ENCODE data around the gene CACNG6. TPM values are rescaled to one million over a fixed set of nuclear protein-coding genes. Genes with fewer than 3 reads are reported as not detected.
A peak's percentile ranks its signal among the peaks of the same experiment; 100 is the strongest.

CACNG6 gene
- total and polyA plus RNA-seq, 2 of the 13 experiments (the other 11 are each of a cell fraction or from before 2014, with no cell fraction given): not detected

GRCh38 chr19:53965091-53965490 lies 26.3 kb upstream of the CACNG6 start:
- H3K9ac ChIP-seq (ENCODE audit: insufficient read depth, low read depth, low read length): no peak overlapping the region
- no peaks in the 10 kb centered on the region for H3K36me3 ChIP-seq (replicated peaks in 1 of 2; ENCODE audit: control insufficient read depth in 1 of 2, insufficient read depth in 2 of 2, low read length in 2 of 2)
- no peak overlapping the region for H3K4me3 ChIP-seq (replicated peaks in 1 of 3; ENCODE audit: insufficient read depth in 1 of 3, low read depth in 2 of 3, low read length in 3 of 3)
- H3K79me2 ChIP-seq (ENCODE audit: insufficient read depth, low read length): no peaks in the 10 kb centered on the region
- no peak for FAIRE-seq
- no peak overlapping the region for H3K27ac ChIP-seq (ENCODE audit: extremely low read length, insufficient read depth, low read length)
- no peak for ATAC-seq
- no peak for DNase-seq (ENCODE audit: low spot score)
- in situ Hi-C loops (cut with HindIII; ENCODE audit: extremely low pct_ligation_motif_present, low pct_unique_long_range_greater_than_20kb) (no loop called here), intact Hi-C loops (cut with micrococcal nuclease; ENCODE audit: unreplicated experiment) (no loop called here)
- TF ChIP-seq ZNF281 (CRISPR knock-in tag; IDR thresholded peaks at IDR 0.05; ENCODE audit: borderline replicate concordance) (no peak), NFIC (IDR thresholded peaks at IDR 0.05; ENCODE audit: low read length) (no peak), PCBP1 (IDR thresholded peaks at IDR 0.05; ENCODE audit: borderline replicate concordance, low read depth, low read length) (no peak), ZNF280B (CRISPR knock-in tag; IDR thresholded peaks at IDR 0.05; ENCODE audit: borderline replicate concordance) (no peak), ZNF644 (CRISPR knock-in tag; IDR thresholded peaks at IDR 0.05; ENCODE audit: low read depth) (no peak), ATM (IDR thresholded peaks at IDR 0.05; ENCODE audit: borderline replicate concordance) (no peak), ZNF605 (CRISPR knock-in tag; IDR thresholded peaks at IDR 0.05) (no peak), SMARCC2 (IDR thresholded peaks at IDR 0.05) (no peak), PHF8 (CRISPR knock-in tag; IDR thresholded peaks at IDR 0.05) (no peak), NCOA1 (CRISPR knock-in tag; IDR thresholded peaks at IDR 0.05) (no peak)
- TF ChIP-seq, protein P1, sequence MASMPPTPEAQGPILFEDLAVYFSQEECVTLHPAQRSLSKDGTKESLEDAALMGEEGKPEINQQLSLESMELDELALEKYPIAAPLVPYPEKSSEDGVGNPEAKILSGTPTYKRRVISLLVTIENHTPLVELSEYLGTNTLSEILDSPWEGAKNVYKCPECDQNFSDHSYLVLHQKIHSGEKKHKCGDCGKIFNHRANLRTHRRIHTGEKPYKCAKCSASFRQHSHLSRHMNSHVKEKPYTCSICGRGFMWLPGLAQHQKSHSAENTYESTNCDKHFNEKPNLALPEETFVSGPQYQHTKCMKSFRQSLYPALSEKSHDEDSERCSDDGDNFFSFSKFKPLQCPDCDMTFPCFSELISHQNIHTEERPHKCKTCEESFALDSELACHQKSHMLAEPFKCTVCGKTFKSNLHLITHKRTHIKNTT (CRISPR knock-in tag; IDR thresholded peaks at IDR 0.05): no peak
- TF ChIP-seq, protein P2, sequence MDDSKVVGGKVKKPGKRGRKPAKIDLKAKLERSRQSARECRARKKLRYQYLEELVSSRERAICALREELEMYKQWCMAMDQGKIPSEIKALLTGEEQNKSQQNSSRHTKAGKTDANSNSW (CRISPR knock-in tag; IDR thresholded peaks at IDR 0.05; ENCODE audit: borderline replicate concordance): no peak
- no peaks in the 10 kb centered on the region for H3K4me1 ChIP-seq (ENCODE audit: insufficient read depth, low read length)
- H3K4me2 ChIP-seq (ENCODE audit: low read depth, low read length): peak overlapping the region; percentile 45
- ChIA-PET POLR2A (no interaction called here), CTCF (ENCODE audit: low intra/inter-chr PET ratio, low total read pairs) (no interaction called here)
- peaks cover 13 to 35% of the 10 kb centered on the region in 2 experiments; a peak in 4 of 5 replicates for H3K27me3 ChIP-seq (ENCODE audit: control insufficient read depth in 1 of 2, insufficient read depth in 2 of 2, low read length in 2 of 2)
- H4K20me1 ChIP-seq (ENCODE audit: insufficient read depth, low read length): no peaks in the 10 kb centered on the region
- H2AFZ ChIP-seq (ENCODE audit: low read length): no peak overlapping the region
- WGBS (ENCODE audit: low lambda C conversion rate): 20% methylated on average over 8 of the region's 11 CpGs
- no peaks in the 10 kb centered on the region for H3K9me3 ChIP-seq (ENCODE audit: low read length)
- BruUV-seq (replicated peaks): no TSS peak

Measured in HepG2 (cell line).